Measurements from ENCODE around the gene TMED1.

The TMED1 gene

GRCh38 chr19:10815007-10815536 is 20.9 kb downstream of the TMED1 start:
- FAIRE-seq (no peak), DNase-seq (ENCODE audit: insufficient read length) (no peak)
- no peak for TF ChIP-seq POLR2AphosphoS5 (IDR thresholded peaks at IDR 0.05; ENCODE audit: low read depth, low read length)
- TF ChIP-seq TAF1 (IDR thresholded peaks at IDR 0.05; ENCODE audit: borderline replicate concordance, low read depth, low read length), result no peak
- TF ChIP-seq POLR2A (IDR thresholded peaks at IDR 0.05; ENCODE audit: low read depth, low read length), result no peak

GRCh38 chr19:10812902-10813404 is 23.1 kb downstream of the TMED1 start:
- FAIRE-seq (no peak), DNase-seq (ENCODE audit: insufficient read length) (no peak)
- TF ChIP-seq POLR2A (IDR thresholded peaks at IDR 0.05; ENCODE audit: low read depth, low read length) (no peak), POLR2AphosphoS5 (IDR thresholded peaks at IDR 0.05; ENCODE audit: low read depth, low read length) (no peak), TAF1 (IDR thresholded peaks at IDR 0.05; ENCODE audit: borderline replicate concordance, low read depth, low read length) (no peak)

- DNase-seq (ENCODE audit: insufficient read length) (no peak), FAIRE-seq (no peak)
- TF ChIP-seq TAF1 (IDR thresholded peaks at IDR 0.05; ENCODE audit: borderline replicate concordance, low read depth, low read length) (no peak), POLR2AphosphoS5 (IDR thresholded peaks at IDR 0.05; ENCODE audit: low read depth, low read length) (no peak), POLR2A (IDR thresholded peaks at IDR 0.05; ENCODE audit: low read depth, low read length) (no peak)
These were observed 23.8 kb downstream of the TMED1 start for GRCh38 chr19:10812196-10812595.

DNA sequence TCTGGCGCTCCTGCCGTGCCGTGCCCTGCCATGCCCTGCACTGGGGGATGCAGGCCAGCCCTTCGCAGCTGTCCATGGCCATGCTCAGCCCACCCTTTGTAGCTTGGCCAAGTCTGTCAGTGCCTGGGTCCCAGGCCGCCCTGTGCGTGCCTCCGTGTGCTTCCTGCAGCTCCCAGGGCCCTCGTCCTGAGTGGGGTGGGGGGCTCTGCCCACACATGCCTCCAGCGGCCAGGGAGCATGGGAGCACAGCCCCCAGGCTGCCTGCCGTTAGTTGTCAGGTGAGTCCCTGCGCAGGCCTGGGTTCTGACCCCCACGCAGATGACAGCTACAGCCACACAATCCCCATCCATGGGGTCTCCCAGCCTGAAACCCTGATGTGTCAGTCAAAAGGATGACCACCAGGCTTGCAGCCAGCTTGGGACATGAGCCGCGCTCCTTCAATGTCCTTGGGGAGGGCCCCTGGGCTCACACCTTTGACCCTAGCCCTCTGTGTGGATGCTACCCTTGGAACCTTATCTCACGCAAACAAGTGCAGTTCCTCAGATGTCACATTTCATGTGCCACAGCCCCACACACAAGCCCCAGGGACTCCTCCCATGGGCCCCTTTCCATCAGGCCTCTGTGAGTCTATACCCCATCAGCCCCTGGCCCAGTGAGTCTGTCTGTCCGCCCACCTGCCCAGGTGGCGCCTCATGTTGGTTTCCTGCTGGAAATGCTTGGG is 24.5 kb downstream of the TMED1 start:
- no peak for FAIRE-seq
- no peak for DNase-seq (ENCODE audit: insufficient read length)
- TF ChIP-seq POLR2A (IDR thresholded peaks at IDR 0.05; ENCODE audit: low read depth, low read length), result no peak
- no peak for TF ChIP-seq TAF1 (IDR thresholded peaks at IDR 0.05; ENCODE audit: borderline replicate concordance, low read depth, low read length)
- TF ChIP-seq POLR2AphosphoS5 (IDR thresholded peaks at IDR 0.05; ENCODE audit: low read depth, low read length), result no peak

GRCh38 chr19:10809651-10810285 is 26.2 kb downstream of the TMED1 start:
- TF ChIP-seq TAF1 (IDR thresholded peaks at IDR 0.05; ENCODE audit: borderline replicate concordance, low read depth, low read length) (no peak), POLR2AphosphoS5 (IDR thresholded peaks at IDR 0.05; ENCODE audit: low read depth, low read length) (no peak), POLR2A (IDR thresholded peaks at IDR 0.05; ENCODE audit: low read depth, low read length) (no peak)
- FAIRE-seq (no peak), DNase-seq (ENCODE audit: insufficient read length) (no peak)

DNA sequence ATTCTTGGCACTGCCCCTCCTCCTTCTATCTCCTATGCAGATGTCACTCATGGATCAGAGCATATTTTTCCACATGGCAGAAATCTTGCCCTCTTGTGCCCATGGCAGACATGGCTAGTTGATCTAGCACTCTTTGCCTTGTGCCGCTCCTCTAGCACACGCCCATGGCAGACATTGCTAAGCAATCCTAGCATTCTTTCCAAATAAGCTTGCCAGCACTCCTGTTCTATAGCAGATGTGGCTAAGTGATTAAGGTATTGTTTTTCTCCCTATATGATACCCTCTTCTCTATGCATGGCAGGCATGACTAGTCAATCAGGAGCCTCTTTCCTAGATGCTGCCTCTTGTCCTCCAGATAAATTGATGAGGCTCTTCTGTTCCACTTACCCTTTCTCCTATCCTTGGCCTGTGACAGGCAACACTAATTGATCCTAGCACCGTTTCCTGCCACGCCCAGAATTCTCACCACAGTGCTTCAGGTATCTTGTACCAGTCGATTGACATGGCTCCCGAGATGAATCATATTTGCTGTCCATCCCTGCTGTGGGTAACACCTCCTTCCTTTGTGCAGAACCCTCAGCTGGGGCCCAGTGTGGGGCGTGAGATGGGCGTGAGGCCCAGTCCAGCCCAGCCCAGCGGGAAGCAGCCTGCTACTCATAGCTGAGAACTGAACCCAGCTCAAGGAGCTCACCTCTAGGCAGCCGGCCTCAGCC is 26.9 kb downstream of the TMED1 start:
- DNase-seq (ENCODE audit: insufficient read length) (no peak), FAIRE-seq (no peak)
- TF ChIP-seq POLR2A (IDR thresholded peaks at IDR 0.05; ENCODE audit: low read depth, low read length) (no peak), TAF1 (IDR thresholded peaks at IDR 0.05; ENCODE audit: borderline replicate concordance, low read depth, low read length) (no peak), POLR2AphosphoS5 (IDR thresholded peaks at IDR 0.05; ENCODE audit: low read depth, low read length) (no peak)

- FAIRE-seq, result no peak
- TF ChIP-seq POLR2A (IDR thresholded peaks at IDR 0.05; ENCODE audit: low read depth, low read length) (no peak), POLR2AphosphoS5 (IDR thresholded peaks at IDR 0.05; ENCODE audit: low read depth, low read length) (no peak), TAF1 (IDR thresholded peaks at IDR 0.05; ENCODE audit: borderline replicate concordance, low read depth, low read length) (no peak)
- no peak for DNase-seq (ENCODE audit: insufficient read length)
These were observed 30.2 kb downstream of the TMED1 start for GRCh38 chr19:10805758-10806247.

- no peak for FAIRE-seq
- TF ChIP-seq TAF1 (IDR thresholded peaks at IDR 0.05; ENCODE audit: borderline replicate concordance, low read depth, low read length), result no peak
- no peak for TF ChIP-seq POLR2A (IDR thresholded peaks at IDR 0.05; ENCODE audit: low read depth, low read length)
- TF ChIP-seq POLR2AphosphoS5 (IDR thresholded peaks at IDR 0.05; ENCODE audit: low read depth, low read length), result no peak
- DNase-seq (ENCODE audit: insufficient read length), result no peak
These were observed 30.8 kb downstream of the TMED1 start for GRCh38 chr19:10805065-10805757.

GRCh38 chr19:10803252-10803651 is 32.8 kb downstream of the TMED1 start:
- DNase-seq (ENCODE audit: insufficient read length) (no peak), FAIRE-seq (no peak)
- TF ChIP-seq POLR2AphosphoS5 (IDR thresholded peaks at IDR 0.05; ENCODE audit: low read depth, low read length) (no peak), POLR2A (IDR thresholded peaks at IDR 0.05; ENCODE audit: low read depth, low read length) (no peak), TAF1 (IDR thresholded peaks at IDR 0.05; ENCODE audit: borderline replicate concordance, low read depth, low read length) (no peak)

DNA sequence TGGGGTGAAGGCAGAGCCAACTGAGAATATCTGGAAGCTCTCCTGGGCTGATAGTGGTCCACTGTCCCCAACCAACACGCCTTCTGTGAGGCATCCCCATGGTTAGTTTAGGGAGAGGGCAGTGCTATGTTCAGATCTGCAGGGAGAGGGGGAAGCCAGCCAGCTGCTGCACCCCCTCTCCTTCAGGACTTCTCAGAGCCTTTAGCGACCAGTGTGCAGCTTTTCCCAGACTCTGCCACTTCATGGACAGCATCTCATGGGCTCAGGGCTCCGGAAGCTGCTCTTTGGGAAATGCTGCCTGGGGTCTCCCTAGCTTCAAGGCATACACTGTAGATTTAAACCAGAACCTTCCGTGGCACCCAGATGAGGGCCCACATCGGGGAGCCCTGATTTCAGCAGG is 33.5 kb downstream of the TMED1 start:
- no peak for FAIRE-seq
- TF ChIP-seq POLR2AphosphoS5 (IDR thresholded peaks at IDR 0.05; ENCODE audit: low read depth, low read length), result no peak
- no peak for TF ChIP-seq POLR2A (IDR thresholded peaks at IDR 0.05; ENCODE audit: low read depth, low read length)
- DNase-seq (ENCODE audit: insufficient read length), result no peak

- TF ChIP-seq TAF1 (IDR thresholded peaks at IDR 0.05; ENCODE audit: borderline replicate concordance, low read depth, low read length), result no peak
- TF ChIP-seq POLR2AphosphoS5 (IDR thresholded peaks at IDR 0.05; ENCODE audit: low read depth, low read length), result no peak
- TF ChIP-seq POLR2A (IDR thresholded peaks at IDR 0.05; ENCODE audit: low read depth, low read length), result no peak
- no peak for DNase-seq (ENCODE audit: insufficient read length)
- no peak for FAIRE-seq
These were observed 35.5 kb downstream of the TMED1 start for GRCh38 chr19:10800488-10800887.
